Stomach (tissue), 4 donors: Measurements from ENCODE around the gene ZC3H14.

Experiments
- EP300 ChIP-seq: sonication (generic); formaldehyde crosslinking; IDR thresholded peaks from one replicate; pipeline ENCODE4 v1.6.1; 2017; ENCODE audit warnings: antibody characterized with exemption
- POLR2A ChIP-seq, 4 donors: fragments of 450-650 bp; IDR thresholded peaks; one replicate each; pipeline ENCODE4 v1.6.1; 2016; ENCODE audit warnings: antibody characterized with exemption in 4 of 4, control low read depth in 2 of 4, mild to moderate bottlenecking in 1 of 4, moderate library complexity in 1 of 4
- POLR2AphosphoS5 ChIP-seq, 3 donors: sonication (generic); formaldehyde crosslinking; IDR thresholded peaks; one replicate each; pipeline ENCODE4 v1.6.1; 2016; ENCODE audit warnings: antibody characterized with exemption in 3 of 3
- TF ChIP-seq, protein P1 (sequence below), 7 experiments: fragments of 450-650 bp in 4 of 7; fragments of 200-600 bp in 3 of 7; sonication (generic) in 3 of 7; IDR thresholded peaks; one replicate each; pipeline ENCODE4 v1.5.1; 2016 to 2019; ENCODE audit warnings: antibody characterized with exemption in 7 of 7, control low read depth in 2 of 7, mild to moderate bottlenecking in 1 of 7

GRCh38 chr14:88611878-88612277 lies 49.0 kb downstream of the ZC3H14 start:
- TF ChIP-seq, protein P1, sequence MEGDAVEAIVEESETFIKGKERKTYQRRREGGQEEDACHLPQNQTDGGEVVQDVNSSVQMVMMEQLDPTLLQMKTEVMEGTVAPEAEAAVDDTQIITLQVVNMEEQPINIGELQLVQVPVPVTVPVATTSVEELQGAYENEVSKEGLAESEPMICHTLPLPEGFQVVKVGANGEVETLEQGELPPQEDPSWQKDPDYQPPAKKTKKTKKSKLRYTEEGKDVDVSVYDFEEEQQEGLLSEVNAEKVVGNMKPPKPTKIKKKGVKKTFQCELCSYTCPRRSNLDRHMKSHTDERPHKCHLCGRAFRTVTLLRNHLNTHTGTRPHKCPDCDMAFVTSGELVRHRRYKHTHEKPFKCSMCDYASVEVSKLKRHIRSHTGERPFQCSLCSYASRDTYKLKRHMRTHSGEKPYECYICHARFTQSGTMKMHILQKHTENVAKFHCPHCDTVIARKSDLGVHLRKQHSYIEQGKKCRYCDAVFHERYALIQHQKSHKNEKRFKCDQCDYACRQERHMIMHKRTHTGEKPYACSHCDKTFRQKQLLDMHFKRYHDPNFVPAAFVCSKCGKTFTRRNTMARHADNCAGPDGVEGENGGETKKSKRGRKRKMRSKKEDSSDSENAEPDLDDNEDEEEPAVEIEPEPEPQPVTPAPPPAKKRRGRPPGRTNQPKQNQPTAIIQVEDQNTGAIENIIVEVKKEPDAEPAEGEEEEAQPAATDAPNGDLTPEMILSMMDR (IDR thresholded peaks at IDR 0.05): no peak
- TF ChIP-seq EP300 (no peak), POLR2AphosphoS5 (IDR thresholded peaks at IDR 0.05) (no peak), POLR2A (IDR thresholded peaks at IDR 0.05) (no peak)
